CD4-positive, alpha-beta T cell treated with Interferon gamma for 1 hour (primary cell): ENCODE measurements around the gene ZCCHC7.
"Not testable (repeated sequence)": the region's sequence is repeated elsewhere in the genome, so short reads cannot be mapped to it uniquely, and the experiment has no call there.

Experiments used
- DNase-seq: peaks from one replicate; pipeline ENCODE4 v3.0.0-alpha.2; 2020

Gene ZCCHC7

DNA sequence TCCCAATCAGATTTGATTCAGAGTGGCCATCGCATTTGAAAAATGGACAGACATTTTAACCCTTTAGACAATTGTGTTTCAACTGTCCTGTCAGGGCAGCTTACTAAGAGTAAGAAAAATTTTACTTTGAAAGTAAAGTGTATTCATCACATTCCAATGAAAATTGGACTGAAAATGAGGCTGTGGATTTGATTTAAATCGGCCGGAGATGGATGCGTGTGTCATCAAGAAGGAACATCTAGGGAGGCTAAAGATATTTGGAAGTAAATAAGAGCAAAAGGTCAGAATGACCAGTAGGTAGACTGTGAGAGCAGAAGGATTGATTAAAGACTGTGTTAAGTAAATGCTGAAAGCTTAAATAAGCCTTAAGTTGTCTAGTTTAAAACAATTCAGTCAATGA, 1.5 kb downstream of the ZCCHC7 start:
- no peak for DNase-seq

DNA sequence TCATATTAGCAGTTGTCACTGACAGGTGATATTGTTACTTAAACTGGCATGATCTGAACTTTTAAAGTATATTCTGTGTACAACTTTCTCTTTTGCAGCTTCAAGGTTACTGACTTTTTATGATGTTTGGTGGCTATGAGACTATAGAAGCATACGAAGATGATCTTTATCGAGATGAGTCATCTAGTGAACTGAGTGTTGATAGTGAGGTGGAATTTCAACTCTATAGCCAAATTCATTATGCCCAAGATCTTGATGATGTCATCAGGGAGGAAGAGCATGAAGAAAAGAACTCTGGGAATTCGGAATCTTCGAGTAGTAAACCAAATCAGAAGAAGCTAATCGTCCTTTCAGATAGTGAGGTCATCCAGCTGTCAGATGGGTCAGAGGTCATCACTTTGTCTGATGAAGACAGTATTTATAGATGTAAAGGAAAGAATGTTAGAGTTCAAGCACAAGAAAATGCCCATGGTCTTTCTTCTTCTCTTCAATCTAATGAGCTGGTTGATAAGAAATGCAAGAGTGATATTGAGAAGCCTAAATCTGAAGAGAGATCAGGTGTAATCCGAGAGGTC, 5.9 kb downstream of the ZCCHC7 start:
- DNase-seq, result no peak

DNA sequence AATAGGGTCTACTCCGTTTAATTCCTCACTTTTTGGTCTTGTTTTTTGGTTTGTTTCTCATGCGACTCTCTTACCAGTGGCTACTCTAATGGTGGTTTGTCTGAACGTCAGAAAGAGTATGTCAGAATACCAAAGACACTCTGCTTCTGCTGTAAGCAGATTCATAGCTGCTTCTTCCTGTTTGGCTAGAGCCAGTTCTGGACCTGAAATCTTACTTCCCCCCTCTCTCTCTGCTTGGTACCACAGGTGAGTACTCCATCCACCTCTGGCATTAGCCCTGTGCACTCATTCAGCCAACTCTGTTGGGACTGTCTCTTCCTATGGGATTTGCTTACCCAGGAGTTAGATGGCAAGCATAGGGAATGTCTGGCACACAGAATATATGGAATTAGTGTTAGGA, 6.6 kb downstream of the ZCCHC7 start:
- no peak for DNase-seq

DNA sequence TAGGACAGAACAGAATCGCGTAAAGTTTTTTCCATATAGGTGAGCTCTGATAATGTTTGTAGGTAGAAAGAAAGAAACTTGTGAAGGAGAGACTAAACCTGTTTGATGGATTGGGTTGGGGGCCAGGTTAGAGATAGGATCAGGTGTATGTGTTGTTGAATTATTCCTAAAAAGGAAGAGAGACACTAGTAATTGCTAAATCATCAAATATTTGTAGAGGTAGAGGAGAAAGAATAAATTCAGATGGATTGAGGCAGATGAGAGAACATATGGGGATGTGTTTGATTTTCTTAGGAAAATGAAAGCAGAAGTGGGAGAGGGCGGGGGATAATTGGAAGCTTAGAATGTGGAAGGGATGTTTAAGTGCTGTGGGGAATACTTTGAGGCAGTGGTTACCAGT, 7.7 kb downstream of the ZCCHC7 start:
- no peak for DNase-seq

DNA sequence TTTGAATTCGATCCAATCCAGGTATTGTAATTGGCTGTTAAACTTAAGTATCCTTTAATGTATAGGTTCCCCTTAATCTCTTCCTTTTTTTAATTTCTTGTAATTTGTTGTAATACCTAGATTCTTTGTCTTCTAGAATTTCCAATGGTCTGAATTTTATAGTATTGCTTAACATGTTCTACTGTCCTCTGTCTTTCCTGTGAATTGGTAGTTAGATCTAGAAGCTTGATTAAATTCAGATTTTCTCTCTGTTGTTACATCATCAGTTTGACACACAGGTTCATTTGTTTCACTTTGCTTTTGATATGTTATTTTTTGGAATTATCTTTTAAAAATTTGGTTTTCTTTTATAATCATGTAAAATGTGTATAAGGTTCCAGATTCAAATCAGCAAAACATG, 13.8 kb downstream of the ZCCHC7 start:
- no peak for DNase-seq

DNA sequence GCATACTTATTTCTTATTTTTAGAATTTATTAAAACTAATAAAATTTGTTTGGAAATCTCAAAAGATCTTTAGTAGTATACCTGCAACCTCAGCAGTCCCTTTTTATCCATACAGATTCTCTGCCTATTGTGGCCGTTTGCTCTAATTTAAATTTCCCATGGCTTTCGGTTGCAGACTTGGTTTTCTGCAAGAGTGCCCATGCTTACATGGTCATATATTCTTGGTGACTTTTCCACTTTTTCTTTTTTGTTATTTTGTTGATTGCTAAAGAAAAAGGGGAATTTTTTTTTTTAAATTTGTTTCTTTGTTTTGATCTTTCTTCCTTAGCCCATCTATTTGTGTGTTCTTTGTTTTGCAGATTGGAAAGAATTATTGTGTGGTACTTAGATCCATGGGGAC, 20.6 kb downstream of the ZCCHC7 start:
- no peak for DNase-seq

DNA sequence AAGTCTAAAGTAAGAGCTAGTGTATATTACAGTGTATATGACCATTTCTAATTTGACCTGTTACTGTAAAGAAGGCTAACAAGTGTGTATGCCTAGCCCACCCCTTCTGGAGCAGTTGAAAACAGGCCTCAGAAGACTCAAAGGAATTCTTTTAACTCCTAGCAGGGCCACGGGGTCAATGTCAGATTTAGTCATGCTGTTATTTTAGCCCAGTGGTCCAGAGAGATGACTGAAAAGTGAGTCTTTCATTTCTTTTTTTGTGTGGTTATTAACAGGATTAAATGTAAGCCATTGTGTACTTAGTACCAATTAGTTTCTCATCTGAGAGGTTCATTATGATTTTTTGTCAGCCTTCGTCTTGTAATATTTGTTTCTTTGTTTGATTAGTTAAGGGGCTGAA, 24.4 kb downstream of the ZCCHC7 start:
- DNase-seq, result no peak

DNA sequence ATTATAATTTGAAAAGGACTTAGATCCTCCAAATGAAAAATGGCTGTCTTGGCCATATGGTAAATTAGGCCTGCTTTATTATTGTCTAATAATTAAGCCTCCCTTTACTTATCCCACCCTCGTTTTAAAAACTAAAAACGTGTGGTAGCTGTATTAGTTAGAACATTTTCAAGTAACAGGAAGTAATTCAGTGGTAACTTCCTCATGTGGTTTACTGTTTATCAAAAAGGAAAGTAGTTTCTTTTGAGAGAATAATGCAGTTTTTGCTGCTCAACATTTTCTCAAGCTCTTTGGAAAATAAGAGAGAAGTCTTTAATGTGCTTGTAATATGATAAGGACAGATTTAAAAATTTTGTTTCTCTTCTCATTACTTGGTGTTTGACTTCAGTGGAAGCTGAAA, 26.0 kb downstream of the ZCCHC7 start:
- DNase-seq, result no peak

DNA sequence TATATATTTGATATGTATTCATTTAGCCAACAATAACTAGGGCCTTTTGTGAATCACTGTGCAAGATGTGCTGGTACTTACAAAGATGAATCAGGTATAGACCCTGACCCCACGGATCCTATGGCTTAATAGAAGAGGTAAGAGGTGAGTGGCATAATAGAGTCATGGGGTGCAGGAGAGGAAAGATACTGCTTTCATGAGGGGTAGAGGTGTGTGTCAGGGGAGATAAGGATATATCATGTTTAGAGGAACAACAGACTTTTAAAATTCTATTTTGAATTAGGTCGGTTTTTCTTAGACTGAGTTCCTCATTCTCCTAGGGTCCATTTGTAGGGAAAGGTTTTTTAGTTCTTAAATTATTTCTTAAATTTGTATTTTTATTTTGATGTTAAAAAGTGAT, 27.8 kb downstream of the ZCCHC7 start:
- DNase-seq, result no peak

DNA sequence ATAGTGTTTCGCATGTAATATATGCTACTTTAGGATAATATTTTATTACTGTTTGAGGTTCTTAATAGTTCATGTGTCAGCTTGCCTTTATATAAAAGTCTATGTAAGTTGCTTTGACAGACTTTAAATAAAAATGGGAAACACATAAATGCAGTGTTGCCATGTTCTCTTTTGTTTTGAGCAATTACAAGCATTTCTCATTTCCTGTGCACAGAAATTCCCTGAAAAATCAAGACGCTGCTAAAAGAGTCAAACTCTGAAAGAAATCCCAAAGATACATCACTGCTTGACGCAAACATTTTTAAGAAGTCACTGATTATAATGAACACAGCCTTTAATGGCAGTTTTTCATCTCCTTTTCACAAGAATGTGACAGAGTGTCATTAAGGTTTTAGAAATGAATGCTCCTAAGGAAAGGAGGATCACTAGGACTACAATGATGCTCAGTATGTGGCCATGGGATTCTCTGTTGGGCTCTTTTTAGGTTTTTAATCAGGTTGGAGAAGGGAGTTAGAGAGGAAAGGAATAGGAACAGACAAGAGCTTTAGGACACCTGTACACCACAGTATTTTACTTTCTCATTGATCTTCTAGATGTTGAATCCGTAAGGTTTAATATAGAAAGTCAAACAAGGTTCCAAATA, 29.4 kb downstream of the ZCCHC7 start:
- DNase-seq, result no peak

DNA sequence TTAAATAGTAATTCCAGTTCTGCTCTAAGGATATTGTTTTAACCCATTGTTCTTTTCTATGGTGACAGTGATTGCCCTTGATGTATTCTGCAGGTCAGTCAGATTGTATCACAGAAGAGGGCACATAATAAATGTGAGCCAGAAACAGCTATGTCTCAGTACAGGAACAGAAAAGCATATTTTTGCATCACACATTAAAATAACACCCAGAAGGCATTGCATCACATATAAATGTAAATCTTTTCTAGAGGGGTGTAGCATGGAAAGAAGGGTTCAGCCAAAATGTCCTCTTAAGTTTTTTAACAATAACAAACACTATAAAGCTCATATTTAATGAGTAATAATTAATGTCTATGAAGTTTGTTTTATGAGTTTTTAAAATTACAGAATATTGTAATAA, 30.0 kb downstream of the ZCCHC7 start:
- no peak for DNase-seq

DNA sequence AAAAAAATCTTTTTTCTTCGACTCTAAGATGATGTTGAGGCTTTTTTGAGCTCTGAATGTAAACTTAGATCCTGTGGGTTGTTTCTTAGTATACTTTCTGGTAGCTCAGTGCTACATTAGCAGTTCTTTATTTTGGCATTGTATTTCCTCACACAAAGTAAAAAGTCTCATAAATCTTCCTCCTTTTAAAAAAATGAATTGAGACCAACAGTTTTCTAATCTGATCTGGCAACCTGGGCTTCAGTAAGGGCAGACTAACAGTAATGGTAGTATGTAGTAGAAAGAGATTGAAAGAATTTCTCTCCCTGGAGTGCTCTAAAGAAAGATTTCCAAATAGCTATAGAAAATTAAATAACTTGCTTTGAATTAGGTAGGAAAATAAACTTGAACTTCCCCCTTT, 31.4 kb downstream of the ZCCHC7 start:
- no peak for DNase-seq

DNA sequence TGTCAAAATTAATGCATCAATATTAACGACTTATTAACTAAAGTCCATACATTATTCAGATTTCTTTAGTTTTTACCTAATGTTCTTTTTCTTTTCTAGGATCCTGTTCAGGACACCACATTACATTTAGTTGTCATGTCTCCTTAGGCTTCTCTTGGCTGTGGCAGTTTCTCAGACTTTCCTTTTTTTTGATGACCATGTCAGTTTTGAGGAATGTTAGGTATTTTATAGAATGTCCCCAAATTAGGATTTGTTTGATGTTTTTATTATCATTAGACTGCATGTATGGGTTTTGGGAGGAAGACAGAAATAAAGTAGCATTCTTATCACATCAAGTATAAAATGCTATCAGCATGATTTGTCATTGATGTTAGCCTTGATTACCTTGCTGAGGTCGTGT, 32.0 kb downstream of the ZCCHC7 start:
- no peak for DNase-seq

DNA sequence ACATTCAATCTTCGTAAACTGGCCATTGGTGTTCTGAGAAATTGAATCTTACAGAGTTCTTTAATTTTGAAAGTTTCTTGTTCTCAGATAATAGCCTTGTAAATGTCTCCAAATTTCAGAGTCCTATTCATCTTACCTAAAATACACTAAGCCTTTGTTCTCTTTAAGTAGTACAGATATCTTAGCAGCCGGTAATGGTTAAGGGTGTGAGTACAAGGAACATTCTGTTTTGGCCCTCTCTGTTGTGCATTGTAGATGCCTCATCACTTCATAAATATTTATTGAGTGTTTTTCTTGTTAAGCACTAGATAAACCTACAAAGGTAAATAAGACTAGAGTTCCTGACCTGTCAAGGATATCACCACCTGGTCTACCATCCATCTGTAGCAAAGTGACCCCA, 35.2 kb downstream of the ZCCHC7 start:
- no peak for DNase-seq

DNA sequence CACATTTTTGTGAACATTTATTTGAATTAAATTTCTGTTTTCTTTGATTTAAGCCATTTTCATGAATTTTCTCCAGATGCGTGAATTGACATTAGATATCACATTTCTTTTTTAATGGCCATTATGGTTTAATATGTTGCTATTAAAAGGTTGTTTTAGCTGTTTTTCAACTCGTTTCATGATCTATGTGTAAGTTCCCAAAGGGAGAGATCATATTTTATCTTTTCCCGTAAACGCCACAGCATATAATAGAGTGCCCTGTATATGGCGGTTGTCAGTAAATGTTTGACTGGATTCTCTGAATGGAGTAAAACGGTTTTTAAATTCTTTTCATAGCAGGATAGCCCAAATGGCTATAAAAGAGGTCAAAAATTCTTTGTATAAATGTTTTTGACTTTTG, 35.8 kb downstream of the ZCCHC7 start:
- no peak for DNase-seq

DNA sequence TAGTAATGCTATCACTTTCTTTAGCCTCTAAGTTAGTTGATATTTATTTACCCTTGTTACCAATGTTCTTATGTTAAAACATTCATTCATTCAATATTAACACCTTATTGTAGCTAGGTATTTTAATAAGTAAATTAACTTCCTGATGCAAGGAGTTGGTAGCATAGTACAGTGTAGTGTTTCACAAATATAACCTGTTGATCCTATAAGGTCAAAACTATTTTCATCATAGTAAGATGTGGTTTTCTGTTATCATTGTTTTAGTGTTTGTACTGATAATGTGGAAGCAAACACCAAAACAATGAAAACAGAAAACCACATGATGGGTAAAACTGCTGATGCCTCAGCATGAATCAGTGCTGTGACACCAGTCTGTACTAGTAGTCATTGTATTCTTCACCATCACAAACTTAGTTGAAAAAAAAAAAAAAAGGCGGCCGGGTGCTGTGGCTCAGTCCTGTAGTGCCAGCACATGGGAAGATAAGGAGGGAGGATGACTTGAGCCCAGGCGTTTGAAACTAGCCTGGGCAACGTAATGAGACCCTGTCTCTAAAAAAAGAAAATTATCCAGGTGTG, 36.5 kb downstream of the ZCCHC7 start:
- no peak for DNase-seq

DNA sequence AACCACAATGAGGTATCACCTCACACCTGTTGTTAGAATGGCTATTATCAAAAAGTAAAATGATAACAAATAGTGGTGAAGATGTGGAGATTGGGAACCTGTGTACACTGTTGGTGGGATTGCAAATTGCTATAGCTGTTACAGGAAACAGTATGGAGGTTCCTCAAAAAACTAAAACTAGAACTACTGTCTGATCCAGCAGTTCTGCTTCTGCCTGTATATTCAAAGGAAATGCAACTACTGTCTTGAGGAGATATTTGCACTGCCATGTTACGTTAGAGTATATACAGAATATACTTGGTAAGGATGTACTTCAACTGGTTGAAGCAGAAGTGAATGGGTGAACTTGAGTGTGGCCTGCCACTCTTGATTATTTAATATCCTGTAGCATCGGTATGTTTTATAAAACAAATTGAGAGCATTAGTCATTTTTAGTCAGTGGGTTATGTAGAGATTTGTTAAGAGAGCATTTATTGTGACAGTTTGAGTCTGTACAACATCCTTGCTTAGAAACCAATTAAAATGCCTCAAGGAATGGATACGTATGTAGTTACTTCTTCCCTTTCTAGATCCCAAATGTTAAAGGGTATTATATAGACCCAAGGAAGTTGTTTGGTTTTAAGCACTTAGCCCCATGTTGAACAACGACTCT, 37.5 kb downstream of the ZCCHC7 start:
- no peak for DNase-seq

DNA sequence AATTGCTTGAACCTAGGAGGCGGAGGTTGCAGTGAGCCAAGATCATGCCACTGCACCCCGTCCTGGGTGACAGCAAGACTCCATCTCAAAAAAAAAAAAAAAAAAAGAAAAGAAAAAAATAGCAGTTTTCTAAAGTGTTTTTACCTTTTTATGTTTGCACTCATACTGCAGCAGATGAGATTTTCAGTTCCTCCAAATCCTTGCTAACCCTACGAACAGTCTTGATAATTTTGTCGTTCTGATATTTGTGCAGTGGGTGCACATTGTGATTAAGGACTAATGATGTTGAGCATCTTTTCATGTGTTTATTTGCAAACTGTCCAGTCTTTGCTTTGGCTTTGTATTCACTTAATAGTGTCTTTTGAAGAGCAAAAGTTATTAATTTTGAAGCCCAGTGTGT, 42.9 kb downstream of the ZCCHC7 start:
- DNase-seq, result no peak

DNA sequence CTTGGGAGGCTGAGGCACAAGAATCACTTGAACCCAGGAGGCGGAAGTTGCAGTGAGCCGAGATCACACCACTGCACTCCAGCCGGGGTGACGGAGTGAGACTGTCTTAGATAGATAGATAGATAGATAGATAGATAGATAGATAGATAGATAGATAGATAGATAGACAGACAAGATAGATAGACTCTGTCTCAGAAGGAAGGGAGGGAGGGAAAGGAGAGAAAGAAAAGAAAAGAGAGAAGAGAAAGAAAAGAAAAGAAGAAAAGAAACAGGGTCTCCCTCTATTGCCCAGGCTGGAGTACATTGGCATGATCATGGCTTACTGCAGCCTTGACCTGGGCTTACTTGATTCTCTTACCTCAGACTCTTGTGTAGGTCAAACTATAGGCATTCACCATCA, 44.0 kb downstream of the ZCCHC7 start:
- DNase-seq, result not testable (repeated sequence)

DNA sequence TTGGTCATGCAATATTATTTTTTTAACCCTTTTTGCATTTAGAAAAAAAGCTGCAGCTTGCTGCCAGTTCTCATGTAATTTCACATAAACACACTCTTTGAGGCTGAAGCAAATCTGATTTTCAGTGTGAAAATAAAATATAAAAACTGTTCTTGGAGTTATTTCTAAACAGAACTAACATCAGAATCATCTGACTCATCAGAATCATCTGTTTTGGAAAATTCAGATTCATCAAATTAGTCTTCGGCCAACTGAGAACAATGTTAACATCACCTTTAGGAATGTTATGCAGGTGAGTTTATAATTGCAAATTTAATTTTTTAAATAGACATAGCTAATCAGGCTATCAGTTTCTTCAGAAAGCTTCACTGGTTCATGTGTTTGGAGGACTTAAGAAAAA, 45.3 kb downstream of the ZCCHC7 start:
- DNase-seq, result no peak

DNA sequence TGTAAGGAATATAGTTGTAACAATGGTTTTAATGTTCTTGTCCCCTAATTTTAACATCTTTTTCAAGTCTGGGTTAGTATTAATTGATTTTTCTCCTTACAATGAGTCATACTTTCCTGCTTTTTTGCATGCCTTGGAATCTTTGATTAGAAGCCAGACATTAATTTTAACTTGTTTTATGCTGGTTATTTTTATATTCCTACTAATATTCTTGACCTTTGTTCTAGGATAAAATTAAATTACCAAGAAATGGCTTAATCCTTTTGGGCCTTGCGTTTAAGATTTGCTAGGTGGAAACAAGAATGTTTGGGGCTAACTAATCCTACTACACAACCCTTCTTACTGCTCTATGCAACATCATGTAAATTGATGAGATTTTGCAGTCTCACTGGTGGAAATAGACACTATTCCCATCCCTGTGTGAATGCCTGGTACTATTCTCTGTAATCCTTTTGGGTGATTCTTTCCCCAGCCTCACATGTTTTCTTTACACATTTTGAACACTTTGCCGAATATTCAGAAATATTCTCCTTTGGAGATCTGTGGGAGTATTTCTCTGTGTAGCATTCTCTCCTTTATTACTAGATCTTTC, 47.2 kb downstream of the ZCCHC7 start:
- no peak for DNase-seq

DNA sequence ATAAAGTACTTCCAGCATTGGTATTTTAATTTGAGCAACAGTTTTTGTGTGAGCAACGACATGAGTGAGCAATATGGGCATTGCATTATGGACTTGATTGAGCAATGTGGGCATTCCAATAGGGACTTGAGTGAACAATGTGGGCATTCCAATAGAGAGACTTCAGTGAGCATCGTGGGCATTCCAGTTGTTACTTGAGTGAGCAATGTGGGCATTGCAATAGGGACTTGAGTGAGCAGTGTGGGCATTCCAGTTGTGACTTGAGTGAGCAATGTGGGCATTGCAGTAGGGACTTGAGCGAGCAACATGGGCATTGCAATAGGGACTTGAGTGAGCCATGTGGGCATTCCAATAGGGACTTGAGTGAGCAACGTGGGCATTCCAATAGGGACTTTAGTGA, 52.2 kb downstream of the ZCCHC7 start:
- no peak for DNase-seq

DNA sequence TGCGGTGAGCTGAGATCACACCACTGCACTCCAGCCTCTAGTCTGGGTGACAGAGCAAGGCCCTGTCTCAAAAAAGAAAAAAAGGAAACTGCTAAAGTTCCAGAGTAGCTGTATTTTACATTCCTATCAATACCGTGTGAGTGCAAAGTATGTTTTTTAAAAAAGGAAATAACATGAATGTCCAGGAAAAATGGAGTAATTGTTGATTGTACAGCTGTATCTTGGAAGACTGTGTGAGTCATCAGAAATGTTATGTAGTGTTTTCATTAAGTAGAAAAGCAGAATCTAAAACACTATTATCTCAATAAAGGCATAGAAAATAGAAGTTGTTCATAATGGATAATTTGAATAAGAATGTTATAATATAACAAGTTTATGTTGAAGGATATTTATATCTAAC, 53.9 kb downstream of the ZCCHC7 start:
- DNase-seq, result no peak

DNA sequence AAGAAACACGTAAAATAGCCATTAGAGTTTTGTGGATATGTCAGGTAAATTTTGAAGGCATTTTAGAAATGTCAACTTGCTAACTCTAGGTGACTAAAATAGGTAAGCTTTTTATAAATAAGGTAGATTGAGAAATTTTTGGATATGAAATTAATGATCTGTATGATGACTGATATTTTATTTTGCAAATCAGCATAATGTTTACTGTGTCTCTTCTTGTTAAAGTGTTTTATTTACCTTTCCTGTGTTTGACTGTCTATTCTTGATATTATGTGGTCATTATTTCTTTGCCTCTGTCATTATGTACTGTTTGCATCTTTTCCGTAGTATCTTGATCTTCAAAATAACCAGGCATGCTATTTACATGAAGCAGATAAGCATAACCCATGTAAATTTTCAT, 58.4 kb downstream of the ZCCHC7 start:
- no peak for DNase-seq
